HUDEP-2 (cell line): ENCODE measurements around the gene MAPK10.
"Not testable (repeated sequence)": the region's sequence is repeated elsewhere in the genome, so short reads cannot be mapped to it uniquely, and the experiment has no call there.

Experiments
- DNase-seq, 76 experiments: peaks; one replicate each; lab custom pipeline; 2025; ENCODE audit not compliant: unreplicated experiment in 76 of 76; lab: John Stamatoyannopoulos, UW

MAPK10 gene

DNA sequence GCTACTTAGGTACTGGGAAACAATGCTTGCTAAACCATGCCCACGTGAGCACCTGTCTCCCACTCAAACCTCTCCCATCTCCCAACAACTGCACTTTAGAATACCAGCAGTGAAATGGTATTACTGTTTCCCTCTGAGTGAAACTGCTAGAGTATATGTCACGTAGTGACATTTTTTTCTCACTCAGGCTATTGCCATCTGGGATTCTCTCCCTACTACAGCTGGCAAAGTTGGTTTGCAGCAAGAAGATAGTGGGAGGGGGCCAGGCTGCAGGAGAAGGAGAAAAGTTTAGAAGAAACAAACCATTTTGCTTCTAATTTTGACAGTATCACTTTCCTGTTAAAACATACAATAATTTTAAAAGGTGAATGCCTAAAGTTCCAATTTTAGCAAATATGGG lies 358.3 kb downstream of the MAPK10 start:
- DNase-seq: no peak

GRCh38 chr4:85995361-85995760 lies 364.5 kb downstream of the MAPK10 start:
- no peak for DNase-seq

DNA sequence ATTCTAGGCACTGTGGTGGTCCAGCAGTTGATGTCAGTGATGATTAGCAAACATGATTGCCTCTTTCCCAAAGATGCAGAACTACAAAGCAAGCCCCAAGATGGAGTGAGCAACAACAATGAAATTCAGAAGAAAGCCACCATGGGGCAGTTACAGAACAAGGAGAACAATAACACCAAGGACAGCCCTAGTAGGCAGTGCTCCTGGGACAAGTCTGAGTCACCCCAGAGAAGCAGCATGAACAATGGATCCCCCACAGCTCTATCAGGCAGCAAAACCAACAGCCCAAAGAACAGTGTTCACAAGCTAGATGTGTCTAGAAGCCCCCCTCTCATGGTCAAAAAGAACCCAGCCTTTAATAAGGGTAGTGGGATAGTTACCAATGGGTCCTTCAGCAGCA lies 365.3 kb downstream of the MAPK10 start:
- DNase-seq: no peak

DNA sequence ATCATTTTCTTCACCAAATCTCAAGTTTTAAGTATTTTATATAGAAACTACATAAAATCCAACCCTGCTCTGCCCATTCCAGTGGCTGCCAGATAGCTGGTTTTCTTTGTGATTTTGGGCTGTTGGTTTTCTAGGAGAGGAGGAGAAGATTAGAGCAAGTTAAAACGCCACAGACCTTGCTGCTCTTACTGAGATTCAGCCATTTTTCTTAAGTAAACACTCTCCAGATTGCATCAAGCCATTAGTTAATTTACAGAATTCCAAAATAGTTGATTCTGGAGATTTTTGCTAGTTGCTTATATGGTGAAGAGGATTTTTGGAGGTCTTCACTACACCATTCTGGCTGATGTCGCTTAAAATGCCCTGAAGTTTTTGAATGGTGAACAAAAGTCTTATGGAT lies 366.2 kb downstream of the MAPK10 start:
- no peak for DNase-seq

DNA sequence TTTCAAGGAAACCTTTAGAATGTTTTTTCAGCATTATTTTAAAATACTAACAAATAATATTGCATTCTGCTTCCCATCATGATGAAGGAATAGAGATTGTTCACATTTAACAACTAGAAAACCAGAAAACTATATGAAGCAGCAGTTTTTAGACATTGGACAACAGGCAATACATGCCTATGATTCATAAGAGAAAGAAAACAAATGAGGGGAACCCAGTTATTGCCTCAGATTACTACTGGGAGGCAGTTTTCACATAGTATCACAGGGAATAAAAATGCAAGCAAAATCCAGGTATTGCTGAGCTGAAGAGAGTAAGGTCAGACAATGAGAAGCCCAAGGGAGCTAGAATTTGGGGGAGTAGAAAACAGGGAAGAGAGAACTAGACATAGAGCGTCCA lies 373.6 kb downstream of the MAPK10 start:
- no peak for DNase-seq

DNA sequence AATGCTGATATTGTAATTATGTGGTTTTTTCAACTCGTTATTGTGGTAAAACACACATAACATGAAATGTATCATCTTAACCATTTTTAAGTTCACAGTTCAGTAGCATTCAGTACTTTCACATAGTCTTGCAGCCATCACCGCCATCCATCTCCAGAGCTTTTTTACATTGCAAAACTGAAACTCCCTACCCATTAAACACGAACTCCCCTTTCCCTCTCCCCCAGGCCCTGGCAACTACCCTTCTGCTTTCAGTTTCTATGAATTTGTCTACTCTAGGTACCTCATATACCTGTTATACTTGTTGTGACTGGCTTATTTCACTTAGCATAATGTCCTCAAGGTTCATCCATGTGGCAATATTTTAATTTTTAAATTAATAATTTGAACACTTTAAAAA lies 380.6 kb downstream of the MAPK10 start:
- DNase-seq: no peak

- no peak for DNase-seq
Observed at GRCh38 chr4:85970535-85970934, 389.3 kb downstream of the MAPK10 start.

DNA sequence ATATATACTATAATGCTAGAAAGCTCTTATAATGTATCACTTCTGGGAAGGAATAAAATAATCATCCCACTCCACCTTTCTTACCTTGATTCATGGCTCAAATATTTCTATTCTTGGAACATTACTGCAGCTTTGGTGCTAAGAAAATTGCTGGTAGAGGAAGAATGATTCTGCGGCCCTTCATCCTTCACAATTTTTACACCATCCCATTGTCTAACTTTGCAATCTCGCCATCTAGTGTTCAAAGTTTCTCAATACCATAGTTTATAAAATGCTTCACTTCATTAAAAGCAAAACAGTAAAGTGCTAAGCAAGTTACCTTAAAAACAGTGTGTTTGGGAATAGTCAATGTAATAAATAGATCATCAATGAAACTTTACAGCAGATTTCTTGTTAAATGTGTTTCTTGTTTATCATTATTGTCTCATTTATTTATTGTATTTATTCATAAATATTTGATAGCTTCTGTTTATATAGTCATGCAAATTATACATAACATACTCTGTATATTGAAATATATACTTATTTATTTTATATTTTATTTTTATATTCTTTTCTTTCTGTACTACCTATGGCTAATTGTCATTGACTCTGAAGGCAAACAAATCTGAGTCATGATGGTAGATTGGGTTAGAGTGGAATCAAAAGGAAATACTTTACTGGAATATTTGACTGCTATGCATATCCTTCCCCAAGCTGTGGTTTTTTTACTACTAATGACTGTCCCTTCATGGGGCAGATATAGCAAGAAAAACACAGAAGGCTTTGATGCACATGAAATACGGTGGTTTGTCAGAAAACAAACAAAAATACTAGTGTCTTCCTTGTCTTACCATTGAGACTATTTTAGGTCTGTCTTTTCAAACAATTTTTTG lies 390.7 kb downstream of the MAPK10 start:
- peak in 7 of 76 experiments; percentile 0 to 11 (median 4) for DNase-seq

GRCh38 chr4:85967872-85968271 lies 392.0 kb downstream of the MAPK10 start:
- no peak for DNase-seq

DNA sequence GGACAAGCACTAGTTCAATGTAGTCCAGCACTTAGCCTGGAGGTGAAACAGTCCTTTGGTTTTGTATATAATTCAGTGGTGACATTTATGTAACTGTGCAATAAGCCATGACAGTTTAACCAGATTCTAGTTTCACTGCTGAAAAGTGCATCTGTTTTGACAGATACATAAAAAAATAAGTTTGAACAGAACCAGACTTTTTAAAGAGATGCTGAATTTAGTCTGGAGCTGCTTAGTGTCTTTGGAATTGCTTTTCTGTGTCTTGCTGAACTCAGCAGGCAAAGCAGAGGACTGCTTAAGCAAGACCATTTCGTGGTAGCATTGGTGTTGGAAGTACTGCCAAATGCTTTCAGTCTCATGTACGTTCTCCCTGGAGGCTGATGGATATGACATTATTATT lies 393.5 kb downstream of the MAPK10 start:
- no peak for DNase-seq

GRCh38 chr4:85965529-85965928 lies 394.3 kb downstream of the MAPK10 start:
- no peak for DNase-seq

GRCh38 chr4:85965017-85965416 lies 394.8 kb downstream of the MAPK10 start:
- not testable (repeated sequence) for DNase-seq

DNA sequence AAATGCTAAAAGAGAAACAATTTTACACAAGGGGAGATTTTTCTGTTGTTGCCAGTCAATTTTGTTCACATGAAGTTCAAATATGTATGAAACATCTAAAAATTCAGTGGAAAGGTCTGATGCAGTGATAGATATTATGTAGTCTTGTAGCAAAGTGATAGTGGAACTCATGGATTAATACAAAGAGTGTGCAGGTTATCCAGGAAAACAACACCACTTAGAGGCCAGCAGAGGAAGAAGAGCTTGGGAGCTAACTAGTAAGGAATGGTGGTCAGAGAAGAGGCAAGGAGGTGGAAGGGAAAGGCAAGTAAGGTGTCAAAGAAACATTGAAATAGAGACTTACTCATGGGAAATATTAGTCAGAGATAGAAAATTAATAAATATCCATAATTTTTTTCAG lies 395.6 kb downstream of the MAPK10 start:
- DNase-seq: no peak

GRCh38 chr4:85963231-85963630 lies 396.6 kb downstream of the MAPK10 start:
- DNase-seq: no peak

- DNase-seq: no peak
Observed at GRCh38 chr4:85961887-85962286, 398.0 kb downstream of the MAPK10 start.

- DNase-seq: no peak
Observed at GRCh38 chr4:85956293-85956945, 403.4 kb downstream of the MAPK10 start.

GRCh38 chr4:85955620-85956292 lies 404.1 kb downstream of the MAPK10 start:
- no peak for DNase-seq

DNA sequence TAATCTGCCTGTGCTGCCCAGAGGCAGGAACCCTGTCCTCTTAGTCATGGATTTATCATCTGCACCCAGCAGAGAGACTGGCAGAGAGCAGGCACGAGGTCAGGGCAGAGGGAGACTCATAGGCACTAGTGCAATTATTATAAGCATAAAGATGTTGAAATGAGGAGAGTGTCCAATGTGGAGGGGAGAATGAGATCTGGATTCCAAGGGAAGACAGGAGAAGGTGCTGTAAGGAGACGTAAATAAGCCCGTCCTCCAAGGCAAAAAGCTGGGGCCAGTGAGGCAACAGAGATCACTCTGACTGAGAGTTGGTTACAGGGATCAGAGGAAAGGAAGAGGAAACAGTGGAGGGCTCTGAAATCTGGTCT lies 406.2 kb downstream of the MAPK10 start:
- no peak for DNase-seq

DNA sequence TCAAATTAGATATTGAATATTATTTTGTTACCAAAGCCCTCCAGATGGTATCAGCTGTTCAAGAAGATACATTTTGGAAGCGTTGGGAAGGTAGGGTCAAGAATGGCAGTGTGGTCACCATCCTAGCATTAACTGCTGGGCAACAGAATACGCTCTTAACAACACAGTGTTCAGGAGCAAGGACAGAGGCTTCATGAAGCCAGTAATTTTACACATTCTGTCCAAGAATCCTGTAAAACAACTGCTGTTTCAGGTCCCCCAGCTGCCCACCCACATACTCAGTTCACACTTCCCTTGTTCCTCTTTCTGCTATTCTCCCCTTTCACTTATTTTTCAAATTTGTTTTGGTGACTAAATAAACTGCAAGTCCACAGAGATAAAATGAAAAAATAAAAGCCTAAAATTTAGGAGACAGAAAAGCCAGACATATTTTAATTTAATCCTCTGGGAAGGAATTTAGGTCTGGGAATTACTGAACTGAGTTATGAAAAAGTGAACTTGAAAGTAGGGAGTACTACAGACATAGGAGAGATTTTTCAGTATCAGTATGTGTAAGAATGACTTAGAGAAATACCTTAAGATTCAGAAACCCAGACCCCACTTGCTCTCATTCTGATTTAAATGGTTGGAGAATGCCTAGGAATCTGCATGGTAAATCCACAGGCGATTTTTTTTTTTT lies 406.7 kb downstream of the MAPK10 start:
- no peak for DNase-seq

GRCh38 chr4:85952528-85952927 lies 407.3 kb downstream of the MAPK10 start:
- DNase-seq: no peak

GRCh38 chr4:85951099-85951498 lies 408.8 kb downstream of the MAPK10 start:
- no peak for DNase-seq
